ENCODE results near the gene TBC1D5.

Gene TBC1D5

GRCh38 chr3:17770682-17771081 lies 28.3 kb upstream of the TBC1D5 start:
- Histone ChIP-seq H3K9ac (ENCODE audit: low read depth, low read length) (no peak overlapping the region), H3K27ac (ENCODE audit: low read depth, low read length) (no peak overlapping the region), H3K4me1 (ENCODE audit: control insufficient read depth, insufficient read depth, low read length) (no peaks in the 10 kb centered on the region), H3K27me3 (ENCODE audit: control insufficient read depth, insufficient read depth, low read length) (no peaks in the 10 kb centered on the region), H3K36me3 (ENCODE audit: control insufficient read depth, insufficient read depth, low read length) (no peaks in the 10 kb centered on the region), H3K4me3 (ENCODE audit: low read depth, low read length) (no peak overlapping the region), H3K9me3 (ENCODE audit: control insufficient read depth, insufficient read depth, low read length) (no peaks in the 10 kb centered on the region)

- no peak overlapping the region for H3K27ac ChIP-seq (ENCODE audit: low read depth, low read length)
- H3K9ac ChIP-seq (ENCODE audit: low read depth, low read length): no peak overlapping the region
- no peaks in the 10 kb centered on the region for H3K36me3 ChIP-seq (ENCODE audit: control insufficient read depth, insufficient read depth, low read length)
Observed at GRCh38 chr3:17765819-17766472, 23.5 kb upstream of the TBC1D5 start.

GRCh38 chr3:17761563-17761962 lies 19.1 kb upstream of the TBC1D5 start:
- H3K9me3 ChIP-seq (ENCODE audit: control insufficient read depth, insufficient read depth, low read length): no peaks in the 10 kb centered on the region
- H3K27me3 ChIP-seq (ENCODE audit: control insufficient read depth, insufficient read depth, low read length): no peaks in the 10 kb centered on the region
- no peak overlapping the region for H3K9ac ChIP-seq (ENCODE audit: low read depth, low read length)
- no peak overlapping the region for H3K4me3 ChIP-seq (ENCODE audit: low read depth, low read length)
- no peak overlapping the region for H3K27ac ChIP-seq (ENCODE audit: low read depth, low read length)
- no peaks in the 10 kb centered on the region for H3K36me3 ChIP-seq (ENCODE audit: control insufficient read depth, insufficient read depth, low read length)
- H3K4me1 ChIP-seq (ENCODE audit: control insufficient read depth, insufficient read depth, low read length): peaks cover 14% of the 10 kb centered on the region

More at GRCh38 chr3:17765819-17766472, 23.5 kb upstream of the TBC1D5 start:
- no peak overlapping the region for H3K4me3 ChIP-seq (ENCODE audit: low read depth, low read length)
- no peaks in the 10 kb centered on the region for H3K4me1 ChIP-seq (ENCODE audit: control insufficient read depth, insufficient read depth, low read length)
- no peaks in the 10 kb centered on the region for H3K27me3 ChIP-seq (ENCODE audit: control insufficient read depth, insufficient read depth, low read length)
- H3K9me3 ChIP-seq (ENCODE audit: control insufficient read depth, insufficient read depth, low read length): no peaks in the 10 kb centered on the region

GRCh38 chr3:17759901-17760300 lies 17.5 kb upstream of the TBC1D5 start:
- H3K4me3 ChIP-seq (ENCODE audit: low read depth, low read length): no peak overlapping the region
- peaks cover 14% of the 10 kb centered on the region for H3K4me1 ChIP-seq (ENCODE audit: control insufficient read depth, insufficient read depth, low read length)
- no peak overlapping the region for H3K27ac ChIP-seq (ENCODE audit: low read depth, low read length)
- H3K9ac ChIP-seq (ENCODE audit: low read depth, low read length): no peak overlapping the region
- H3K36me3 ChIP-seq (ENCODE audit: control insufficient read depth, insufficient read depth, low read length): no peaks in the 10 kb centered on the region
- H3K27me3 ChIP-seq (ENCODE audit: control insufficient read depth, insufficient read depth, low read length): no peaks in the 10 kb centered on the region
- H3K9me3 ChIP-seq (ENCODE audit: control insufficient read depth, insufficient read depth, low read length): no peaks in the 10 kb centered on the region

- Histone ChIP-seq H3K27ac (ENCODE audit: low read depth, low read length) (no peak overlapping the region), H3K9me3 (ENCODE audit: control insufficient read depth, insufficient read depth, low read length) (no peaks in the 10 kb centered on the region), H3K4me3 (ENCODE audit: low read depth, low read length) (no peak overlapping the region), H3K27me3 (ENCODE audit: control insufficient read depth, insufficient read depth, low read length) (no peaks in the 10 kb centered on the region), H3K36me3 (ENCODE audit: control insufficient read depth, insufficient read depth, low read length) (no peaks in the 10 kb centered on the region), H3K4me1 (ENCODE audit: control insufficient read depth, insufficient read depth, low read length) (peaks cover 14% of the 10 kb centered on the region), H3K9ac (ENCODE audit: low read depth, low read length) (no peak overlapping the region)
Observed at GRCh38 chr3:17755836-17756235, 13.4 kb upstream of the TBC1D5 start.

- Histone ChIP-seq H3K9me3 (ENCODE audit: control insufficient read depth, insufficient read depth, low read length) (no peaks in the 10 kb centered on the region), H3K9ac (ENCODE audit: low read depth, low read length) (no peak overlapping the region), H3K27ac (ENCODE audit: low read depth, low read length) (no peak overlapping the region), H3K36me3 (ENCODE audit: control insufficient read depth, insufficient read depth, low read length) (no peaks in the 10 kb centered on the region), H3K4me1 (ENCODE audit: control insufficient read depth, insufficient read depth, low read length) (no peaks in the 10 kb centered on the region), H3K27me3 (ENCODE audit: control insufficient read depth, insufficient read depth, low read length) (no peaks in the 10 kb centered on the region), H3K4me3 (ENCODE audit: low read depth, low read length) (no peak overlapping the region)
Observed at GRCh38 chr3:17753632-17753992, 11.2 kb upstream of the TBC1D5 start.

GRCh38 chr3:17752876-17753631 lies 10.6 kb upstream of the TBC1D5 start:
- Histone ChIP-seq H3K27ac (ENCODE audit: low read depth, low read length) (no peak overlapping the region), H3K9me3 (ENCODE audit: control insufficient read depth, insufficient read depth, low read length) (no peaks in the 10 kb centered on the region), H3K27me3 (ENCODE audit: control insufficient read depth, insufficient read depth, low read length) (no peaks in the 10 kb centered on the region), H3K4me1 (ENCODE audit: control insufficient read depth, insufficient read depth, low read length) (no peaks in the 10 kb centered on the region), H3K36me3 (ENCODE audit: control insufficient read depth, insufficient read depth, low read length) (no peaks in the 10 kb centered on the region), H3K4me3 (ENCODE audit: low read depth, low read length) (no peak overlapping the region), H3K9ac (ENCODE audit: low read depth, low read length) (no peak overlapping the region)

- no peak overlapping the region for H3K27ac ChIP-seq (ENCODE audit: low read depth, low read length)
- H3K4me1 ChIP-seq (ENCODE audit: control insufficient read depth, insufficient read depth, low read length): no peaks in the 10 kb centered on the region
- H3K27me3 ChIP-seq (ENCODE audit: control insufficient read depth, insufficient read depth, low read length): no peaks in the 10 kb centered on the region
Observed at GRCh38 chr3:17752436-17752835, 10.0 kb upstream of the TBC1D5 start.

GRCh38 chr3:17749705-17750293 lies 7.4 kb upstream of the TBC1D5 start:
- Histone ChIP-seq H3K36me3 (ENCODE audit: control insufficient read depth, insufficient read depth, low read length) (no peaks in the 10 kb centered on the region), H3K27me3 (ENCODE audit: control insufficient read depth, insufficient read depth, low read length) (no peaks in the 10 kb centered on the region), H3K9me3 (ENCODE audit: control insufficient read depth, insufficient read depth, low read length) (no peaks in the 10 kb centered on the region), H3K27ac (ENCODE audit: low read depth, low read length) (no peak overlapping the region), H3K4me3 (ENCODE audit: low read depth, low read length) (no peak overlapping the region), H3K4me1 (ENCODE audit: control insufficient read depth, insufficient read depth, low read length) (no peaks in the 10 kb centered on the region), H3K9ac (ENCODE audit: low read depth, low read length) (no peak overlapping the region)

More at GRCh38 chr3:17752436-17752835, 10.0 kb upstream of the TBC1D5 start:
- Histone ChIP-seq H3K36me3 (ENCODE audit: control insufficient read depth, insufficient read depth, low read length) (no peaks in the 10 kb centered on the region), H3K9me3 (ENCODE audit: control insufficient read depth, insufficient read depth, low read length) (no peaks in the 10 kb centered on the region), H3K4me3 (ENCODE audit: low read depth, low read length) (no peak overlapping the region), H3K9ac (ENCODE audit: low read depth, low read length) (no peak overlapping the region)

GRCh38 chr3:17749281-17749680 lies 6.8 kb upstream of the TBC1D5 start:
- no peaks in the 10 kb centered on the region for H3K4me1 ChIP-seq (ENCODE audit: control insufficient read depth, insufficient read depth, low read length)
- H3K4me3 ChIP-seq (ENCODE audit: low read depth, low read length): no peak overlapping the region
- no peaks in the 10 kb centered on the region for H3K9me3 ChIP-seq (ENCODE audit: control insufficient read depth, insufficient read depth, low read length)
- H3K27ac ChIP-seq (ENCODE audit: low read depth, low read length): no peak overlapping the region
- H3K27me3 ChIP-seq (ENCODE audit: control insufficient read depth, insufficient read depth, low read length): no peaks in the 10 kb centered on the region
- H3K36me3 ChIP-seq (ENCODE audit: control insufficient read depth, insufficient read depth, low read length): no peaks in the 10 kb centered on the region
- no peak overlapping the region for H3K9ac ChIP-seq (ENCODE audit: low read depth, low read length)

GRCh38 chr3:17747890-17748247 lies 5.4 kb upstream of the TBC1D5 start:
- Histone ChIP-seq H3K27me3 (ENCODE audit: control insufficient read depth, insufficient read depth, low read length) (no peaks in the 10 kb centered on the region), H3K9me3 (ENCODE audit: control insufficient read depth, insufficient read depth, low read length) (no peaks in the 10 kb centered on the region), H3K4me3 (ENCODE audit: low read depth, low read length) (no peak overlapping the region), H3K36me3 (ENCODE audit: control insufficient read depth, insufficient read depth, low read length) (no peaks in the 10 kb centered on the region), H3K4me1 (ENCODE audit: control insufficient read depth, insufficient read depth, low read length) (no peaks in the 10 kb centered on the region), H3K9ac (ENCODE audit: low read depth, low read length) (no peak overlapping the region), H3K27ac (ENCODE audit: low read depth, low read length) (no peak overlapping the region)
